ACC112 (cell line): ENCODE results near the gene LGALSL.

Experiments
- H2AFZ ChIP-seq: fragments of 200-600 bp; sonication (generic); one replicate; pipeline ENCODE4 v1.6.0; 2017; ENCODE audit warnings: antibody characterized with exemption, low read length; ENCODE audit not compliant: unreplicated experiment
- H3K27ac ChIP-seq: fragments of 200-600 bp; sonication (generic); 2 replicates; pipeline ENCODE4 v1.5.1; 2014; ENCODE audit warnings: low read depth, mild to moderate bottlenecking, antibody characterized with exemption, low read length, moderate library complexity
- H3K27me3 ChIP-seq: fragments of 200-600 bp; sonication (generic); 2 replicates; pipeline ENCODE4 v1.6.1; 2014; ENCODE audit warnings: mild to moderate bottlenecking, antibody characterized with exemption, low read length, moderate library complexity, mixed read lengths; ENCODE audit not compliant: insufficient read depth
- H3K36me3 ChIP-seq: fragments of 200-600 bp; sonication (generic); 2 replicates; pipeline ENCODE4 v1.6.1; 2016; ENCODE audit warnings: mild to moderate bottlenecking, antibody characterized with exemption, low read length, moderate library complexity, mixed read lengths; ENCODE audit not compliant: insufficient read depth
- H3K4me1 ChIP-seq: fragments of 200-600 bp; sonication (generic); one replicate; pipeline ENCODE4 v1.6.1; 2016; ENCODE audit warnings: low read length, mixed read lengths; ENCODE audit not compliant: insufficient read depth, unreplicated experiment, control insufficient read depth
- H3K4me3 ChIP-seq: fragments of 200-600 bp; sonication (generic); 2 replicates; pipeline ENCODE4 v1.5.1; 2014; ENCODE audit warnings: mild to moderate bottlenecking, low read depth, low read length
- H3K79me2 ChIP-seq: fragments of 200-600 bp; sonication (generic); one replicate; pipeline ENCODE4 v1.6.0; 2016; ENCODE audit warnings: low read length; ENCODE audit not compliant: control insufficient read depth, unreplicated experiment, insufficient read depth

LGALSL gene

DNA sequence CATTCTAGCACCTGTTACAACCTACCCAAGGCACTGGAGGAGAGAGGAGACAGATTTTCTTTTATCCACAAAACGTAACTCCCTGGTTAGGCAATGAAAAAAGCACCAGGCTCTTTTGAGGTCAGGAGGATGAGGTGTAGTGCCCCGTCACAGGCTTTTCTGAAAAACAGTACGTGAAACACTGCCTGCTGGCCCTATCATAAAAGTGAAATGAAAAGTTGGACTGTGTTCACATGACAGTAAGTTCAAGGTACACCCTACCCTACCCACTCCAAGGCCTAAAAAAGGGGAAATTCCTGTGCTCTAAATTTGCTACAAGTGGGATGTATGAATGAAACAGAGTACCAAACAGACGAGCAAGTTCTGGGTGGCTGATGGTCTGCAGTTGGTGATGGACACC lies 17.6 kb downstream of the LGALSL start:
- Histone ChIP-seq H3K27ac (no peak overlapping the region), H2AFZ (no peak overlapping the region), H3K36me3 (no peaks in the 10 kb centered on the region), H3K27me3 (peaks cover 4% of the 10 kb centered on the region; the same call in 1 of the 2 replicates), H3K4me1 (no peaks in the 10 kb centered on the region), H3K4me3 (no peak overlapping the region), H3K79me2 (no peaks in the 10 kb centered on the region)

DNA sequence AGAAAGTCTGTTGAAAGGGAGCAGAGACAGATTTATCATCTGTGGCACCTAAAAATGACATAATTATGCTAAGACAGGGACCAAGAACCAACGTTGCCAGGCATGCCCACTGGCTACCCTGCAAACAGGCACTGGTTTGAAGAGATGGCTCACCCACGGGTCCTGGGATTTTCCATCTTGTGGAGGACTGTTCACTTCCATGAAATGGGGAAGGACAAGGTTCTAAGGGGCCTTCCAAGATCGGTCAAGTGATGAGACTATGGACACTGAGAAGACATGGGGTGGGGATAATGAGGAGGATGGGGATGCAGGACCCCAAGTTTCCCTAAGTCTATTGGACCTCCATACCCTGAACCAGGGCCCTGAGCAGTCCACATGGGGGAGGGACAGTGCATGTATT lies 18.9 kb downstream of the LGALSL start:
- H3K27me3 ChIP-seq, result peaks cover 4% of the 10 kb centered on the region; the same call in 1 of the 2 replicates
- no peak overlapping the region for H3K27ac ChIP-seq
- H3K4me3 ChIP-seq, result no peak overlapping the region
- no peaks in the 10 kb centered on the region for H3K79me2 ChIP-seq
- H2AFZ ChIP-seq, result no peak overlapping the region
- H3K4me1 ChIP-seq, result no peaks in the 10 kb centered on the region
- no peaks in the 10 kb centered on the region for H3K36me3 ChIP-seq

DNA sequence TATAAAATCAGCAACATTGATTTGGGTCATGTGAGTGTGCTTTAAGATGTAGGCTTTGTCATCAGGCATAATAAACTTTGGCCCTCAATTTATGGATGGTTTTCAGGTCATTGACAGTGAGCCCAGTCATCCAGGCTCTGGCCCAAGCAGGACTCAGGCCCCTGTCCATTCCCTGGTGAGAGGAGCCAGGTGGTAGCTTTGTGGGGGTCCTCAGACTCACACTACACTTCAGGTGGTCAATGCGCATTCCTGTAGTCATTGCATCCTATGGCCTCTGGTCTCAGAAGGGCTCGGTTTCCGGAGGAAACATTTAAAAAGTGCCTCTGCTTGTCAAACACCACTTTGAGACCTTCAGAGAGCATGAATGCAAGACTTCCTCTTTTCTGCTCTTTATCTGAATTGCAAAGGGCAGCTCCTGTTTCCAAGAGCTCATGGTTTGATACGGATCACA lies 20.2 kb downstream of the LGALSL start:
- no peak overlapping the region for H3K4me3 ChIP-seq
- H3K27ac ChIP-seq, result no peak overlapping the region
- H3K4me1 ChIP-seq, result no peaks in the 10 kb centered on the region
- H2AFZ ChIP-seq, result no peak overlapping the region
- H3K79me2 ChIP-seq, result no peaks in the 10 kb centered on the region
- peaks cover 4% of the 10 kb centered on the region; the same call in 1 of the 2 replicates for H3K27me3 ChIP-seq
- no peaks in the 10 kb centered on the region for H3K36me3 ChIP-seq

DNA sequence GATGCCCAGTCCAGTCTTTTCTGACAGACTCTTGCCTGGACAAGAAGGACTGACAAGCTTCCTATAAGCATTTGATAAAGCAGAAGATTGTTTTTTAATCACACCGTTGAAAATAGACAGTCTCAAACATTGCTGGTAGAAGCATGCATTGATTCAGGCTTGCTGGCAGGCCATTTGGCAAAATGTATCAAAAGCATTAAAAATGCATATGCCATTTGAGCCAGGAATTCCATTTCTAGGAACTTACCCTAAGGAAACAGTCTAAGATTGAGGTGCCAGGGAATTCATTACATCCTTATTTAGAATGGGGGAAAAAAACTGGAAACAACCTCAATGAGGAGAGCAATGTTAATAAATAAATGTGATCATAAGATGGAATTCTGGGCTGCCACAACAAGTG lies 20.7 kb downstream of the LGALSL start:
- Histone ChIP-seq H3K4me1 (no peaks in the 10 kb centered on the region), H3K79me2 (no peaks in the 10 kb centered on the region), H2AFZ (no peak overlapping the region), H3K27ac (no peak overlapping the region), H3K36me3 (no peaks in the 10 kb centered on the region), H3K4me3 (no peak overlapping the region), H3K27me3 (peaks cover 4% of the 10 kb centered on the region; the same call in 1 of the 2 replicates)

DNA sequence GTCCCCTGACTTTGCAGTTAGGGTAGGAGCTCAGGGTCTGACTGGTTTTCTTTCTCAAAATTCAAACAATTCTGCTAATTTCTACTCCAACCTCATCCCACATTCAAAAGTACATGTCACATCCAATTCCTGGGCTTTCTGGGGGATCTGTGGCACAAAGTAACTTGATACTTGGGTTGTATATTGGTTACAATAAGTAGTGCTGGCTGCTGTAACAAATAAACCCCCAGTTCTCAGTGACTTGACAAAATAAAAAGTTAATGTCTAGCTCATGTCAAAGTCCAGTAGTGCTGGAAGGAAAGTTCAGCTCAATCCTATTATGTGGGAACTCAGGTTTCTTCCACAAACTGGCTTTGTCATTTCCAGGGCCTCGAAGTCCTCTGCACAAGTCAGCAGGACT lies 23.1 kb downstream of the LGALSL start:
- no peaks in the 10 kb centered on the region for H3K79me2 ChIP-seq
- no peaks in the 10 kb centered on the region for H3K36me3 ChIP-seq
- H2AFZ ChIP-seq, result no peak overlapping the region
- no peak overlapping the region for H3K27ac ChIP-seq
- no peaks in the 10 kb centered on the region for H3K4me1 ChIP-seq
- no peak overlapping the region for H3K4me3 ChIP-seq
- H3K27me3 ChIP-seq, result peaks cover 4% of the 10 kb centered on the region; the same call in 1 of the 2 replicates

DNA sequence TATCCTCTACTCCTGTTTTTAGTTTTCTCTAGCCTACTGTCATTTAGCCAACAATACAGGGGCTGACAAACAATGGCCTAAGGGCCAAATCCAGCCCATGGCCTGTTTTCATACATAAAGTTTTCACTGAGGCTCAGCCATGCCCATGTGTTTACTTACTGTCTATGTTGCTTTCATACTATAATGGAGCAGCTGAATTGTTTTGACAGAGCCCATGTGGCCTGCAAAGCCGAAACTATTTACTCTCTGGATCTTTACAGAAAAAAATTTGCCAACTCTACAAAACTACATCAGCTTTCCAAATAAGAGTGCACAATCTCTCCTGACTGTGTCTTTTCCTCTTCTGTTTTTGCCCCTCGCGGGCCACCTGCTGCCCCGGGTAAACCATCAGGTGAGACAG lies 24.0 kb downstream of the LGALSL start:
- Histone ChIP-seq H3K27me3 (peaks cover 4% of the 10 kb centered on the region; the same call in 1 of the 2 replicates), H3K4me1 (no peaks in the 10 kb centered on the region), H3K27ac (no peak overlapping the region), H3K36me3 (no peaks in the 10 kb centered on the region), H3K4me3 (no peak overlapping the region), H3K79me2 (no peaks in the 10 kb centered on the region), H2AFZ (no peak overlapping the region)

DNA sequence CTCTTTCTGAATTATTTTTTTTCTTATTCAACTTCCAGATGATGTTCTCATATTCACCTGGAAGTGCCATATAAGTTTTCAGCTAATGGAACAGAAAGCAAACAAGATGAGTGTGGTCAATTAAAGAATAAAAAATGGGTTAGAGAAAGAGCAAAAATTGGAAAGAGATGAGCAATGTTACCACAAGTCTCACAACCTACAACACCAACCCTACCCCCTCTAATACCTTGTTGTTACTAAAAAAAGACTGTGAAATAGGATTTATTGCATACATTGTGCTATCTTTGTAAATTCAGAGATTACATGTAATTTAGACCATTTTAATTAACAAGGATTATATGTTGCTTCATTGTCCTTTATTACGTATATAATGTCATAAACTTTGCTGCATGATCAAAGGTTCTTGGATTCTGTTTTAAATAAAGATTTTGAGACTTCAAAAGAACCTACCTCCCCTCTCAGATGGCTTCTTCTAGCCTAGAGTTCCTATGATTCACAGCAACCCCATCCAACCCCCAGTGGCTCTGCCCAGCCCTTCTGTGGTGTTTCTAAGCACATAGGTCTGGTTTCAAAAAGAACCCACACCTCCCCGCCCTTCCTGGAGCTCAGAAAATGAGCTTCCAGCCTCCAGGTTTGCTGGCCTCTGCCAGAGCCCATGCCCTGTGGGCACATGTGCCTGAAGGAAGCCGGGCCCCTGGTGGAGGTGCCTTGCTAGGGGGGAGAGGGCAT lies 24.7 kb downstream of the LGALSL start:
- Histone ChIP-seq H3K4me3 (no peak overlapping the region), H2AFZ (no peak overlapping the region), H3K36me3 (no peaks in the 10 kb centered on the region), H3K27me3 (peaks cover 4% of the 10 kb centered on the region; the same call in 1 of the 2 replicates), H3K27ac (no peak overlapping the region), H3K79me2 (no peaks in the 10 kb centered on the region), H3K4me1 (no peaks in the 10 kb centered on the region)

DNA sequence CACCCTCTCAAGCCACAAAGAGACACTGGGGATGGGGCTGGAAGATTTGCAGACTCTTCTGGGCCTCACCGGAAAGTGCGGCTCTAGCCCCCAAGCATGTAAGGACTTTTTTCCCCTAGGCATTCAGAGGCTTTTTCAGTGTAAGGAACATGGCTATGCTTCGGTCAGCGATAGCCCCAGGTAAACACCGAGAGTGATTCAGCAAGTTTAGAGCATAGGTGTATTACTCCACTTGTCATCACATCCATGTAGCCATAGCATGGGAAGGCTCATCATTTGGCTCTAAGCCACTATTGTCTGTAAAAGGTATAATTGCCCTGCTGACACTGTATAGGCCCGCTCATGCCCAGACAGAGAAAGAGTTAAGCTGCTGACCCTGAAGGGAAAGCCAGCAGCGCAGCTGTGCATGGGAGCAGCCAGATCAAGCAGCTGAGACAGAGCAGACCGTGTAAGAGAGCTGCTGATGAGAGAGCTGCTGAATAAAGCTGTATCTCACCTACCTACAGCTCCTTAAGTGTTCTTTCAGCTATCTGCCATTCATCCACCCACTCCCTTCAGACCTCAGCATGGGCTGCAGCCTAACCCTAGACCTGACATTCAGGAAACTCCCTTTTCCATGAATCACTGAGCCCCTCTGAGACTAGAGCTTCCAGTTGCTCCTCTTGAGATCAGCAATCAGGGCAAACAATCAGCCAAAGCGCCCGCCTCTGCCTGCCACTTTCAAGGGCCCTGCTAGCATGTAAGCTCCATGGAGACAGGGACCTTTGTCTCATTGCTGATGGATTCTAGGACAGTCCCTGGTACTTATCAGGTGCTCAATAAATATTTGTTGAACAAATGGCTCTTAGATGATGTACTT lies 25.5 kb downstream of the LGALSL start:
- Histone ChIP-seq H3K27me3 (no peaks in the 10 kb centered on the region), H3K4me3 (no peak overlapping the region), H3K4me1 (no peaks in the 10 kb centered on the region), H2AFZ (no peak overlapping the region), H3K36me3 (no peaks in the 10 kb centered on the region), H3K79me2 (no peaks in the 10 kb centered on the region), H3K27ac (no peak overlapping the region)

DNA sequence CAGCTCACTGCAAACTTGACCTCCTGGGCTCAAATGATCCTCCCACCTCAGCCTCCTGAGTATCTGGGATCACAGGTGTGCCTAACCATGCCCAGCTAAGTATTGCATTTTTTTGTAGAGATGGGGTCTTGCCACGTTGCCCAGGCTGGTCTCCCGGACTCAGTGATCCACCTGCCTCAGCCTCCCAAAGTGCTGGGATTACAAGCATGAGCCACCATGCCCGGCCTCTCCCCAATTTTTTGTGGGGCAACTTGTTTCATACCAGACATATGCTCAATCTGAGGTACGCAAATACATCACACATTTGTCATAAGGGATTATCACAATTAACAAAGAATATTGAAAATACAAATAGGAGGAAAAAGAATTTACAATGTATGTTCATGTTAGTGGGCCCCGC lies 27.7 kb downstream of the LGALSL start:
- Histone ChIP-seq H3K36me3 (no peaks in the 10 kb centered on the region), H3K79me2 (no peaks in the 10 kb centered on the region)

DNA sequence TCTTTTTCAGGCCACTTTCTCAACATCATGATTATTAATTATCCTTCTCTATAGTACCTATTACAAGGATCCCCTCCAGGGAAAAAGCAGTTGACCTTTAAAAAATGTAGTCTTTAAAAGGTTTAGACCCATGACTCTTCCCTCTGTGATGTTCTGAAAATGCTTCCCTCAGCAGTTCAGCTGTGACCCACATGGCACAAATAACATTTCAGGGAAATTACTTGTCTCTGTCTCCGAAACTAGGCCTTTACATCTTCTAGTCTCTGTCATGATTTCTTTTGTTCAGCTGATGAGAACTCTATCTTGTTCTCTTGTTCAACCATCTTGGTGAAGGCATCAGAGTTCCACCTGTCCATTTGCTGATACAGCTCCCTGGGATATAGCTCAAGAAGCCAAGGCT lies 28.3 kb downstream of the LGALSL start:
- Histone ChIP-seq H2AFZ (no peak overlapping the region), H3K27me3 (peaks cover 18% of the 10 kb centered on the region), H3K36me3 (no peaks in the 10 kb centered on the region)

More for the DNA sequence above, 27.7 kb downstream of the LGALSL start:
- Histone ChIP-seq H2AFZ (no peak overlapping the region), H3K4me1 (no peaks in the 10 kb centered on the region), H3K4me3 (no peak overlapping the region), H3K27me3 (peaks cover 16% of the 10 kb centered on the region), H3K27ac (no peak overlapping the region)

More for the DNA sequence above, 28.3 kb downstream of the LGALSL start:
- no peaks in the 10 kb centered on the region for H3K79me2 ChIP-seq
- no peak overlapping the region for H3K4me3 ChIP-seq
- H3K4me1 ChIP-seq, result no peaks in the 10 kb centered on the region
- H3K27ac ChIP-seq, result no peak overlapping the region
